PC-9 (cell line): ENCODE results near the gene ATL2. TPM values are rescaled to one million over a fixed set of nuclear protein-coding genes. Genes with fewer than 3 reads are reported as not detected.

ENCODE experiments used
- BruUV-seq: library from RNA; stranded (reverse); fragments of 400-500 nt; replicated peaks from 2 replicates; lab custom pipeline; 2021; lab: Mats Ljungman, UMichigan
- CTCF ChIA-PET: fragments of 300-600 bp; sonication (Branson Sonifier 250); formaldehyde crosslinking; loops from one replicate; lab custom pipeline; 2022; ENCODE audit warnings: antibody characterized with exemption; lab: Charles Lee
- POLR2A ChIA-PET: fragments of 300-600 bp; sonication (Branson Sonifier 250); formaldehyde crosslinking; loops from one replicate; lab custom pipeline; 2022; ENCODE audit warnings: antibody characterized with exemption; ENCODE audit not compliant: unreplicated experiment; lab: Charles Lee
- DNase-seq, 2 experiments: peaks; one replicate each; pipeline versions ENCODE4 v3.0.0 to v3.0.0-alpha.2; 2015 to 2022; ENCODE audit warnings: mixed read lengths in 1 of 2
- H2AFZ ChIP-seq: fragments of 200-600 bp; sonication (generic); 2 replicates; pipeline ENCODE4 v1.8.1; 2017; ENCODE audit warnings: antibody characterized with exemption
- H3F3A ChIP-seq: fragments of 200-600 bp; sonication (generic); 2 replicates; pipeline ENCODE4 v1.8.1; 2017; ENCODE audit warnings: antibody characterized with exemption, mild to moderate bottlenecking, low read depth; ENCODE audit not compliant: insufficient read depth
- H3K27ac ChIP-seq: fragments of 200-600 bp; sonication (generic); 2 replicates; pipeline ENCODE4 v1.6.1; 2016; ENCODE audit warnings: mixed run types
- H3K27me3 ChIP-seq: fragments of 200-600 bp; sonication (generic); 2 replicates; pipeline ENCODE4 v1.6.1; 2016; ENCODE audit warnings: low read depth, mixed run types; ENCODE audit not compliant: insufficient read depth
- H3K36me3 ChIP-seq: fragments of 200-600 bp; sonication (generic); 2 replicates; pipeline ENCODE4 v1.6.1; 2016; ENCODE audit warnings: low read depth, mixed run types
- H3K4me1 ChIP-seq: fragments of 200-600 bp; sonication (generic); replicated peaks from 2 replicates; pipeline ENCODE4 v1.6.1; 2016; ENCODE audit warnings: mixed run types; ENCODE audit not compliant: insufficient read depth
- H3K4me2 ChIP-seq: fragments of 200-600 bp; sonication (generic); 2 replicates; pipeline ENCODE4 v1.6.1; 2017; ENCODE audit warnings: mixed run types
- H3K4me3 ChIP-seq: fragments of 200-600 bp; sonication (generic); 2 replicates; pipeline ENCODE4 v1.6.1; 2016; ENCODE audit warnings: mixed run types
- H3K79me2 ChIP-seq: fragments of 200-600 bp; sonication (generic); 2 replicates; pipeline ENCODE4 v1.6.1; 2017; ENCODE audit warnings: low read depth, mixed run types
- H3K9me2 ChIP-seq: fragments of 200-600 bp; sonication (generic); 2 replicates; pipeline ENCODE4 v1.8.1; 2017; ENCODE audit warnings: mild to moderate bottlenecking; ENCODE audit not compliant: insufficient read depth
- H3K9me3 ChIP-seq: fragments of 200-600 bp; sonication (generic); 2 replicates; pipeline ENCODE4 v1.8.1; 2016; ENCODE audit warnings: low read depth; ENCODE audit not compliant: insufficient read depth
- H4K20me1 ChIP-seq: fragments of 200-600 bp; sonication (generic); 2 replicates; pipeline ENCODE4 v1.8.1; 2017; ENCODE audit not compliant: insufficient read depth
- EZH2 ChIP-seq: fragments of 200-600 bp; sonication (generic); IDR thresholded peaks from 2 replicates; pipeline ENCODE4 v1.8.0; 2017; ENCODE audit warnings: antibody characterized with exemption, low read depth
- intact Hi-C: fragments of 100-400 bp; cut with micrococcal nuclease; formaldehyde crosslinking; loops from one replicate; pipeline ENCODE4 v1.10.0; 2022; ENCODE audit not compliant: unreplicated experiment
- total RNA-seq: library from RNA; stranded (reverse); gene quantifications from 2 replicates; pipeline ENCODE4 v1.2.3, GENCODE V29; 2021
- TF ChIP-seq, protein P1 (sequence below): fragments of 200-600 bp; sonication (generic); conservative IDR thresholded peaks from 2 replicates; pipeline ENCODE4 v1.6.1; 2017; ENCODE audit warnings: mixed run types, antibody characterized with exemption, mild to moderate bottlenecking, moderate library complexity

The ATL2 gene
- total RNA-seq, 1 experiment from 2014 or later: 66.4 TPM

DNA sequence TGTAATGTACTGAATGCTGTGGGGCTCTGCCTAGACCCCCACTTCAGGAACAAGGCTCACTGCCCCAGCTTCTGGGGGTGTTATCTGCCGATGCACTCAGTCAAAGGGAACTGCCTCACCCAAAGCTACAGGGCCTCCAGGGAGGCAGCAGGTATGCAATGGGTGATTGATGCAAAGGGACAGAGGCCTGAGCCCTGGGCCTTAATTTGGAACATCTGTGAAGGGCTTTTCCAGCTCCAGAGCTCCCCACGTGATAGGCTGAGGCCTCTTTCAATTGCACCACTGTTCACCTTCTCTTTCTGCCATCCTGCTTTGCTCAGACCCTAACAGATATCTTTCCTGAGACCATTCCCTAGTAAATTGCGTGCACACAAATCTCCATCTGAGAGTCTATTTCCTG lies 131.0 kb downstream of the ATL2 start:
- Histone ChIP-seq H3K9me3 (no peaks in the 10 kb centered on the region; the same call in 1 of the 2 replicates), H3K4me2 (no peak overlapping the region), H3K27me3 (no peaks in the 10 kb centered on the region), H2AFZ (no peak overlapping the region), H3K36me3 (no peaks in the 10 kb centered on the region), H4K20me1 (no peaks in the 10 kb centered on the region), H3K79me2 (no peaks in the 10 kb centered on the region), H3K9me2 (no peaks in the 10 kb centered on the region), H3F3A (peaks cover 18% of the 10 kb centered on the region; the same call in 1 of the 2 replicates), H3K4me1 (peaks cover 19% of the 10 kb centered on the region), H3K4me3 (no peak overlapping the region), H3K27ac (no peak overlapping the region)
- CTCF ChIA-PET: interaction anchor here (0.5 to 0.6 kb wide), 2 partner anchors 18 to 28 kb away, joined by 3 to 19 read pairs; no protein-coding TSS in a partner anchor
- BruUV-seq: no TSS peak
- POLR2A ChIA-PET: no interaction called here
- no peak for DNase-seq
- intact Hi-C loops: no loop called here
- no peak for TF ChIP-seq EZH2
- TF ChIP-seq, protein P1, sequence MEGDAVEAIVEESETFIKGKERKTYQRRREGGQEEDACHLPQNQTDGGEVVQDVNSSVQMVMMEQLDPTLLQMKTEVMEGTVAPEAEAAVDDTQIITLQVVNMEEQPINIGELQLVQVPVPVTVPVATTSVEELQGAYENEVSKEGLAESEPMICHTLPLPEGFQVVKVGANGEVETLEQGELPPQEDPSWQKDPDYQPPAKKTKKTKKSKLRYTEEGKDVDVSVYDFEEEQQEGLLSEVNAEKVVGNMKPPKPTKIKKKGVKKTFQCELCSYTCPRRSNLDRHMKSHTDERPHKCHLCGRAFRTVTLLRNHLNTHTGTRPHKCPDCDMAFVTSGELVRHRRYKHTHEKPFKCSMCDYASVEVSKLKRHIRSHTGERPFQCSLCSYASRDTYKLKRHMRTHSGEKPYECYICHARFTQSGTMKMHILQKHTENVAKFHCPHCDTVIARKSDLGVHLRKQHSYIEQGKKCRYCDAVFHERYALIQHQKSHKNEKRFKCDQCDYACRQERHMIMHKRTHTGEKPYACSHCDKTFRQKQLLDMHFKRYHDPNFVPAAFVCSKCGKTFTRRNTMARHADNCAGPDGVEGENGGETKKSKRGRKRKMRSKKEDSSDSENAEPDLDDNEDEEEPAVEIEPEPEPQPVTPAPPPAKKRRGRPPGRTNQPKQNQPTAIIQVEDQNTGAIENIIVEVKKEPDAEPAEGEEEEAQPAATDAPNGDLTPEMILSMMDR: no peak

DNA sequence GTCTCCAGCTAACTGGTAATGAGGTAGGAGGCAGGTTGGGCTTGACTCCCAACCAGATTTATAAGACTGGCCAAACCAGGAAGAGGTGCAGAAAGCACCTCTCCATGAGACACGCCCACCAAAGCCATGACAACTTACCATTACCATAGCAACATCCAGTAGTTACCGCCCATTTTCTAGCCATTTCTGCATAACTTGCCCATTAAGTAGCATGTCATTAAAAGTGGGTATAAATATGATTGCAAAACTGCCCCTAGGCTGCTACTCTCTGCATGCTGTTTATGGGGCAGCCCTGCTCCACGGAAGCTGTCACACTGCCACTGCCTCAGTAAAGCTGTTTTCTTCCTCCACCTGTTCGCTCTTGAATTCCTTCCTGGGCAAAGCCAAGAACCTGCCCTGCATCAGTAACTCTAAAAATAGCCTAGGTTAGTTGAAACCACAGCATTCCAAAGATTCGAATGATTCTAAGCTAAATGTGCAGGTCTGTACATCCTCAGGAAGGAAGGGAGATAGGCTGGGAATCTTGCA lies 131.9 kb downstream of the ATL2 start:
- POLR2A ChIA-PET: interaction anchor here (0.7 kb wide), 1 partner anchor 67 kb away, joined by 3 read pairs; no protein-coding TSS in a partner anchor
- BruUV-seq: no TSS peak
- H3K9me3 ChIP-seq: no peaks in the 10 kb centered on the region; the same call in 1 of the 2 replicates
- H3F3A ChIP-seq: peaks cover 18% of the 10 kb centered on the region; the same call in 1 of the 2 replicates
- no peak overlapping the region for H3K4me3 ChIP-seq
- CTCF ChIA-PET: interaction anchor here (0.5 to 0.9 kb wide), 3 partner anchors 29 to 169 kb away, joined by 3 to 19 read pairs (median 7); no protein-coding TSS in a partner anchor
- peak overlapping the region; percentile 20; the same call in 1 of the 2 replicates for H3K27ac ChIP-seq
- H3K36me3 ChIP-seq: no peaks in the 10 kb centered on the region
- intact Hi-C loops: no loop called here
- TF ChIP-seq, protein P1: no peak
- no peak for TF ChIP-seq EZH2
- no peaks in the 10 kb centered on the region for H4K20me1 ChIP-seq
- peak; percentile 50 to 88 for DNase-seq
- H3K9me2 ChIP-seq: no peaks in the 10 kb centered on the region
- H3K4me2 ChIP-seq: peak overlapping the region; percentile 54
- no peaks in the 10 kb centered on the region for H3K27me3 ChIP-seq
- no peaks in the 10 kb centered on the region for H3K79me2 ChIP-seq
- no peak overlapping the region for H2AFZ ChIP-seq
- H3K4me1 ChIP-seq: peaks cover 19% of the 10 kb centered on the region

DNA sequence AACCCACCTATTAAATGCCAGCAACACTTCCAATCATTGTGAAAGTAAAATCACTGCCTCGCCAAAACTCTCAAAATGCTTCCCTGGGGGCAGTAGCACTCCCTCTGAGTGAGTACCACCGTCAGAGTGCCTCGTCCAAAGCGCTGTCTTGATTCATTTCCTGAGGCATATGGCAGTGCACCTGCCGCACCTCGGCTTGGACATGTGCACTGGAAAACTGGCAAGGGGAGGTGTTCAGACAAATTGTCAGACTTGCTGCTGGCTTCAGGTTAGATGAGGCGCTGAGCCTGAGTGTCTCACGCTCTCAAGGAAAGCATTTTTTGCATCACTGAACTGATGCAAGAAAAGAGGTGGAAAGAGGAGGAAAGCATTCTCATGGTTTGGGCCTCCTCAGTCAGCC lies 132.8 kb downstream of the ATL2 start:
- H3K79me2 ChIP-seq: no peaks in the 10 kb centered on the region
- H3K4me3 ChIP-seq: no peak overlapping the region
- peaks cover 18% of the 10 kb centered on the region; the same call in 1 of the 2 replicates for H3F3A ChIP-seq
- H2AFZ ChIP-seq: no peak overlapping the region
- H3K9me3 ChIP-seq: no peaks in the 10 kb centered on the region; the same call in 1 of the 2 replicates
- H3K4me2 ChIP-seq: peak overlapping the region; percentile 54
- intact Hi-C loops: no loop called here
- CTCF ChIA-PET: no interaction called here
- POLR2A ChIA-PET: no interaction called here
- no peaks in the 10 kb centered on the region for H3K9me2 ChIP-seq
- TSS peak; percentile 77 for BruUV-seq
- TF ChIP-seq, protein P1: no peak
- H3K36me3 ChIP-seq: no peaks in the 10 kb centered on the region
- peaks cover 19% of the 10 kb centered on the region for H3K4me1 ChIP-seq
- no peak for DNase-seq
- H3K27me3 ChIP-seq: no peaks in the 10 kb centered on the region
- H4K20me1 ChIP-seq: no peaks in the 10 kb centered on the region
- H3K27ac ChIP-seq: peak overlapping the region; percentile 20

Other genes with a start within 250 kb of the ATL2 start
- 38.1 and 39.5 TPM in 2 replicates for gene HNRNPLL, start 225.7 kb upstream of the ATL2 start, total RNA-seq